H9 (cell line): Measurements from ENCODE around the gene ANKRD53. TPM values are rescaled to one million over a fixed set of nuclear protein-coding genes. Genes with fewer than 3 reads are reported as not detected.
"Not testable (repeated sequence)": the region's sequence is repeated elsewhere in the genome, so short reads cannot be mapped to it uniquely, and the experiment has no call there.

Source experiments
- DNase-seq: peaks from one replicate; pipeline ENCODE4 v3.0.0-alpha.2; 2017
- H2AFZ ChIP-seq: one replicate; pipeline ENCODE4 v1.6.1; 2013; ENCODE audit warnings: mild to moderate bottlenecking, low read length, control low read depth, moderate library complexity
- H2AK5ac ChIP-seq: 2 replicates; pipeline ENCODE4 v1.6.1; 2013; ENCODE audit warnings: low read length, control low read depth, mixed read lengths; ENCODE audit not compliant: insufficient read length
- H2BK120ac ChIP-seq: one replicate; pipeline ENCODE4 v1.6.1; 2013; ENCODE audit warnings: low read depth, mild to moderate bottlenecking, low read length, control low read depth, inconsistent platforms; ENCODE audit not compliant: poor library complexity, severe bottlenecking
- H2BK12ac ChIP-seq: 2 replicates; pipeline ENCODE4 v1.6.1; 2013; ENCODE audit warnings: low read length, control low read depth, mixed read lengths, low read depth; ENCODE audit not compliant: insufficient read length
- H2BK15ac ChIP-seq: 2 replicates; pipeline ENCODE4 v1.6.1; 2013; ENCODE audit warnings: low read depth, low read length, control low read depth
- H2BK20ac ChIP-seq: one replicate; pipeline ENCODE4 v1.6.1; 2013; ENCODE audit warnings: low read depth, mild to moderate bottlenecking, low read length, control low read depth, inconsistent platforms; ENCODE audit not compliant: poor library complexity, severe bottlenecking
- H2BK5ac ChIP-seq: 2 replicates; pipeline ENCODE4 v1.6.1; 2013; ENCODE audit warnings: low read length, control low read depth, mixed read lengths; ENCODE audit not compliant: insufficient read length
- H3K14ac ChIP-seq: 2 replicates; pipeline ENCODE4 v1.6.1; 2013; ENCODE audit warnings: low read length, control low read depth; ENCODE audit not compliant: insufficient read depth
- H3K18ac ChIP-seq: 2 replicates; pipeline ENCODE4 v1.6.1; 2013; ENCODE audit warnings: low read depth, mild to moderate bottlenecking, mixed read lengths, low read length, control low read depth; ENCODE audit not compliant: insufficient read length
- H3K23ac ChIP-seq: 2 replicates; pipeline ENCODE4 v1.6.1; 2013; ENCODE audit warnings: low read length, control low read depth, mixed read lengths, low read depth; ENCODE audit not compliant: insufficient read length
- H3K23me2 ChIP-seq: 2 replicates; pipeline ENCODE4 v1.6.1; 2013; ENCODE audit warnings: low read depth, mild to moderate bottlenecking, mixed read lengths, low read length, control low read depth; ENCODE audit not compliant: insufficient read length, poor library complexity, severe bottlenecking
- H3K27ac ChIP-seq: 2 replicates; pipeline ENCODE4 v1.5.1; 2013; ENCODE audit warnings: low read length, control low read depth, mixed read lengths, low read depth; ENCODE audit not compliant: insufficient read length
- H3K27me3 ChIP-seq: 2 replicates; pipeline ENCODE4 v1.6.1; 2013; ENCODE audit warnings: low read length, control low read depth, inconsistent platforms; ENCODE audit not compliant: insufficient read depth
- H3K4ac ChIP-seq: 2 replicates; pipeline ENCODE4 v1.6.1; 2013; ENCODE audit warnings: low read depth, mild to moderate bottlenecking, control low read depth, inconsistent platforms, low read length, moderate library complexity
- H3K4me1 ChIP-seq: 2 replicates; pipeline ENCODE4 v1.6.1; 2013; ENCODE audit warnings: low read length, control low read depth, inconsistent platforms; ENCODE audit not compliant: insufficient read depth
- H3K4me2 ChIP-seq: 2 replicates; pipeline ENCODE4 v1.6.1; 2013; ENCODE audit warnings: low read length, control low read depth, mixed read lengths; ENCODE audit not compliant: insufficient read length, insufficient read depth
- H3K56ac ChIP-seq: 2 replicates; pipeline ENCODE4 v1.6.1; 2013; ENCODE audit warnings: low read depth, mild to moderate bottlenecking, mixed read lengths, low read length, control low read depth; ENCODE audit not compliant: insufficient read length
- H3K79me1 ChIP-seq: 2 replicates; pipeline ENCODE4 v1.6.1; 2013; ENCODE audit warnings: low read depth, mild to moderate bottlenecking, moderate library complexity, low read length, control low read depth, inconsistent platforms; ENCODE audit not compliant: insufficient read depth, poor library complexity, severe bottlenecking
- H3K79me2 ChIP-seq: 2 replicates; pipeline ENCODE4 v1.6.1; 2013; ENCODE audit warnings: low read length, control low read depth, inconsistent platforms; ENCODE audit not compliant: insufficient read depth
- H3K9ac ChIP-seq: 2 replicates; pipeline ENCODE4 v1.6.1; 2013; ENCODE audit warnings: low read length, control low read depth, mixed read lengths; ENCODE audit not compliant: insufficient read length; ENCODE audit errors: extremely low read depth
- H3K9me3 ChIP-seq: one replicate; pipeline ENCODE4 v1.6.1; 2013; ENCODE audit warnings: low read depth, low read length, inconsistent platforms; ENCODE audit not compliant: control insufficient read depth
- H3T11ph ChIP-seq: one replicate; pipeline ENCODE4 v1.6.1; 2013; ENCODE audit warnings: mild to moderate bottlenecking, low read length, control low read depth, inconsistent platforms
- H4K20me1 ChIP-seq: one replicate; pipeline ENCODE4 v1.6.1; 2013; ENCODE audit not compliant: control insufficient read depth, insufficient read length, insufficient read depth
- H4K5ac ChIP-seq: 2 replicates; pipeline ENCODE4 v1.6.1; 2013; ENCODE audit warnings: low read depth, mild to moderate bottlenecking, mixed read lengths, low read length, control low read depth; ENCODE audit not compliant: insufficient read length
- H4K8ac ChIP-seq: replicated peaks from 2 replicates; pipeline ENCODE4 v1.6.1; 2013; ENCODE audit warnings: low read length, control low read depth, mixed read lengths, low read depth; ENCODE audit not compliant: insufficient read length
- H4K91ac ChIP-seq: 2 replicates; pipeline ENCODE4 v1.6.1; 2013; ENCODE audit warnings: low read depth, mild to moderate bottlenecking, moderate library complexity, mixed read lengths, low read length, control low read depth; ENCODE audit not compliant: insufficient read length
- H3K27ac Mint-ChIP-seq, 3 experiments: 2 replicates in 2 of 3; 3 replicates in 1 of 3; pipeline ENCODE4 v1.8.0; 2020 to 2021; ENCODE audit warnings: mixed read lengths in 3 of 3, mild to moderate bottlenecking in 1 of 3, moderate library complexity in 1 of 3
- H3K27me3 Mint-ChIP-seq: 2 replicates; pipeline ENCODE4 v1.8.0; 2021; ENCODE audit warnings: low read depth, mild to moderate bottlenecking, moderate library complexity, mixed read lengths
- H3K36me3 Mint-ChIP-seq, 3 experiments: 2 replicates in 2 of 3; 3 replicates in 1 of 3; pipeline ENCODE4 v1.8.0; 2020 to 2021; ENCODE audit warnings: low read depth in 3 of 3, mixed read lengths in 3 of 3; ENCODE audit not compliant: insufficient read depth in 1 of 3
- H3K4me1 Mint-ChIP-seq, 2 experiments: 2 replicates each; pipeline ENCODE4 v1.8.0; 2020; ENCODE audit warnings: mixed read lengths in 2 of 2
- H3K4me3 Mint-ChIP-seq, 2 experiments: 2 replicates in 1 of 2; 3 replicates in 1 of 2; pipeline ENCODE4 v1.8.0; 2020 to 2021; ENCODE audit warnings: mild to moderate bottlenecking in 2 of 2, mixed read lengths in 2 of 2, moderate library complexity in 1 of 2
- H3K9me3 Mint-ChIP-seq, 2 experiments: 2 replicates in 1 of 2; 3 replicates in 1 of 2; pipeline ENCODE4 v1.8.0; 2020; ENCODE audit warnings: mild to moderate bottlenecking in 2 of 2, mixed read lengths in 2 of 2, moderate library complexity in 1 of 2
- WGBS: extraction: QIAGEN DNeasy Blood & Tissue Kit; methylation state at CpG from one replicate; pipeline ENCODE4 v1.1.7; 2013; ENCODE audit warnings: missing lambda C conversion rate, low lambda C conversion rate, mixed read lengths; ENCODE audit not compliant: insufficient read length; ENCODE audit errors: extremely low coverage; 5-methylcytosine and 5-hydroxymethylcytosine counted together
- total RNA-seq: library from RNA; stranded (reverse); gene quantifications from 2 replicates; pipeline ENCODE4 v1.2.1, GENCODE V29; 2021

Gene ANKRD53
- total RNA-seq, 1 experiment from 2014 or later: 0.28 TPM

DNA sequence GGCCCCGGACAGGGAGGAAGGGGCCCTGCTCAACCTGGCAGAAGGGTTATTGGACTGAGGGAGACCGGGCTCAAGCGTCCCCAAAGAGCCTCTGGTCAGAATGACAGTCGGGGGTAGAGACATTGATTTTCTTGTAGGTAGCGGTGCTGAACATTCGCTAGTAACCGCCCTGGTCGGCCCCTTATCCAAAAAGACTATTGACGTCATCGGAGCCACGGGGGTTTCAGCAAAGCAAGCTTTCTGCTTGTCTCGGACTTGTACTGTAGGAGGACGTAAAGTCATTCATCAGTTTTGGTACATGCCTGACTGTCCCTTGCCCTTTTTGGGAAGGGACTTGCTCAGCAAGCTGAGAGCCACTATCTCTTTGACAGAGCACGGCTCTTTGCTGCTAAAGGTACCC lies 43.0 kb downstream of the ANKRD53 start:
- H2BK120ac ChIP-seq, H2BK12ac ChIP-seq, H3K23ac ChIP-seq, H3K4ac ChIP-seq, DNase-seq, H3T11ph ChIP-seq, H3K9ac ChIP-seq, H4K91ac ChIP-seq, H2AFZ ChIP-seq, H4K5ac ChIP-seq, H3K79me1 ChIP-seq, H2BK20ac ChIP-seq, H4K20me1 ChIP-seq, H3K4me3 Mint-ChIP-seq, H2BK15ac ChIP-seq, H3K56ac ChIP-seq, H3K79me2 ChIP-seq, H3K27ac Mint-ChIP-seq, H3K14ac ChIP-seq, H2BK5ac ChIP-seq, H3K27ac ChIP-seq, H3K27me3 Mint-ChIP-seq, H3K18ac ChIP-seq, H3K23me2 ChIP-seq, H2AK5ac ChIP-seq, H3K9me3 ChIP-seq, H3K27me3 ChIP-seq, H4K8ac ChIP-seq, H3K9me3 Mint-ChIP-seq, H3K4me1 ChIP-seq, H3K4me2 ChIP-seq, H3K36me3 Mint-ChIP-seq: not testable (repeated sequence)
- peaks cover 10 to 20% of the 10 kb centered on the region in 2 experiments for H3K4me1 Mint-ChIP-seq
- WGBS: no CpG with 5 or more reads among the region's 14 CpGs
